IMR-90 (cell line): ENCODE results near the gene IRF2BP1. TPM values are rescaled to one million over a fixed set of nuclear protein-coding genes. Genes with fewer than 3 reads are reported as not detected.

ENCODE experiments used
- RAD21 ChIP-seq: IDR thresholded peaks from 2 replicates; pipeline ENCODE4 v1.6.1; 2012; ENCODE audit warnings: low read length, improper control_type of control experiment
- polyA plus RNA-seq, 3 experiments: library from polyadenylated mRNA; depleted of rRNA; stranded (reverse); fragments of >200 nt; gene quantifications; 2 replicates each; pipeline ENCODE4 v1.2.3, GENCODE V29; 2012; ENCODE audit warnings: low replicate concordance in 1 of 3
- total RNA-seq: library from RNA; depleted of rRNA; stranded (reverse); fragments of >200 nt; gene quantifications from 2 replicates; pipeline ENCODE4 v1.2.3, GENCODE V29; 2012
- TF ChIP-seq, protein P1 (sequence below): fragments of 150-350 bp; IDR thresholded peaks from 2 replicates; pipeline ENCODE4 v1.6.1; 2016; ENCODE audit warnings: low read depth, mild to moderate bottlenecking, low read length, moderate library complexity, borderline replicate concordance
- TF ChIP-seq, protein P2 (sequence below): conservative IDR thresholded peaks from 2 replicates; pipeline ENCODE4 v1.5.1; 2012; ENCODE audit warnings: mild to moderate bottlenecking, low read depth, low read length, improper control_type of control experiment

The IRF2BP1 gene
- total and polyA plus RNA-seq, 2 of the 4 experiments (the other 2 are of a cell fraction), result 4.5 to 8.5 TPM

DNA sequence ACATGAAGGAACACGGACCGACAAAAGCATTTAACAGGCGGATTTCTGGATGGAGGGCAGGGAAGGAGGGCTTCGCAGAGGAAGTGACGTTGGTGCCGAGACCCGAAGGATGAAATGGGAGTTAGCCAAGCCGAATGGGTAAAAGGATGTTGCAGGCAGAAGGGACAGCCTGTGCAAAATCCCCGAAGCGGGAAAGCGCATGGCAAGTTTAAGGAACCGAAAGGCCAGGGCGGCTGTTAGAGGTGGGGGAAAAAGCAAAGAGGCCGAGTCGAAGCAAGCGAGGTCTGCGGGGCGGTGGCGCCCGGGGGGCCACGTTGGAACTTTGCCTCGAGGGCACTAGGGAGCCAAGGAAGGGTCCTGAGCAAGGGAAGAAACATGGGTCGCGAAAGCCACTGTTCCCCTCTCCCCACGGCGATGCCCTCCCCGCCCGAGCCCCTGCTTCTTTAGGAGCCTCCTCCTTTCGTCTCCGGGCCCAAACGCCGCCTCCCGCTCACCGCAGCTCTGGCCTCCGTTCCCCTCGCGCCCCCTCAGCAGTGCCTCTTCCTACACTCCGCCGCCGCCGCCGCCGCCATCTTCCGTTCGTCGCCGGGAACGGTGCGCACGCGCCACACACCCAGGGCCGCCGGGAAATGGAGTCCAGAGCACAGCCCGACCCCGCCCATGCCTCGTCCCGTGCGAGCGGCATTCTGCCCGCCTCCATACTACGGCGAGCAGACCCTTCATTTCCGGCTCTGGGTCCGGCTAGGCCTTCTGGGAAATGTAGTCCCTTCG lies 23.2 kb downstream of the IRF2BP1 start, which contains the start of gene SYMPK (continued):
- TF ChIP-seq, protein P1, sequence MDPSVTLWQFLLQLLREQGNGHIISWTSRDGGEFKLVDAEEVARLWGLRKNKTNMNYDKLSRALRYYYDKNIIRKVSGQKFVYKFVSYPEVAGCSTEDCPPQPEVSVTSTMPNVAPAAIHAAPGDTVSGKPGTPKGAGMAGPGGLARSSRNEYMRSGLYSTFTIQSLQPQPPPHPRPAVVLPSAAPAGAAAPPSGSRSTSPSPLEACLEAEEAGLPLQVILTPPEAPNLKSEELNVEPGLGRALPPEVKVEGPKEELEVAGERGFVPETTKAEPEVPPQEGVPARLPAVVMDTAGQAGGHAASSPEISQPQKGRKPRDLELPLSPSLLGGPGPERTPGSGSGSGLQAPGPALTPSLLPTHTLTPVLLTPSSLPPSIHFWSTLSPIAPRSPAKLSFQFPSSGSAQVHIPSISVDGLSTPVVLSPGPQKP, result no peak
- TF ChIP-seq, protein P2, sequence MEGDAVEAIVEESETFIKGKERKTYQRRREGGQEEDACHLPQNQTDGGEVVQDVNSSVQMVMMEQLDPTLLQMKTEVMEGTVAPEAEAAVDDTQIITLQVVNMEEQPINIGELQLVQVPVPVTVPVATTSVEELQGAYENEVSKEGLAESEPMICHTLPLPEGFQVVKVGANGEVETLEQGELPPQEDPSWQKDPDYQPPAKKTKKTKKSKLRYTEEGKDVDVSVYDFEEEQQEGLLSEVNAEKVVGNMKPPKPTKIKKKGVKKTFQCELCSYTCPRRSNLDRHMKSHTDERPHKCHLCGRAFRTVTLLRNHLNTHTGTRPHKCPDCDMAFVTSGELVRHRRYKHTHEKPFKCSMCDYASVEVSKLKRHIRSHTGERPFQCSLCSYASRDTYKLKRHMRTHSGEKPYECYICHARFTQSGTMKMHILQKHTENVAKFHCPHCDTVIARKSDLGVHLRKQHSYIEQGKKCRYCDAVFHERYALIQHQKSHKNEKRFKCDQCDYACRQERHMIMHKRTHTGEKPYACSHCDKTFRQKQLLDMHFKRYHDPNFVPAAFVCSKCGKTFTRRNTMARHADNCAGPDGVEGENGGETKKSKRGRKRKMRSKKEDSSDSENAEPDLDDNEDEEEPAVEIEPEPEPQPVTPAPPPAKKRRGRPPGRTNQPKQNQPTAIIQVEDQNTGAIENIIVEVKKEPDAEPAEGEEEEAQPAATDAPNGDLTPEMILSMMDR, result no peak
- no peak for TF ChIP-seq RAD21
